HG03575 (cell line): ENCODE results near the gene SWI5.

ENCODE experiments used
- ATAC-seq: cut with Tn5 transposase; IDR thresholded peaks from one replicate; pipeline ENCODE4 v1.9.1; 2021; ENCODE audit not compliant: unreplicated experiment, insufficient number of reproducible peaks, low FRiP score; ENCODE audit errors: extremely low read depth

The SWI5 gene

DNA sequence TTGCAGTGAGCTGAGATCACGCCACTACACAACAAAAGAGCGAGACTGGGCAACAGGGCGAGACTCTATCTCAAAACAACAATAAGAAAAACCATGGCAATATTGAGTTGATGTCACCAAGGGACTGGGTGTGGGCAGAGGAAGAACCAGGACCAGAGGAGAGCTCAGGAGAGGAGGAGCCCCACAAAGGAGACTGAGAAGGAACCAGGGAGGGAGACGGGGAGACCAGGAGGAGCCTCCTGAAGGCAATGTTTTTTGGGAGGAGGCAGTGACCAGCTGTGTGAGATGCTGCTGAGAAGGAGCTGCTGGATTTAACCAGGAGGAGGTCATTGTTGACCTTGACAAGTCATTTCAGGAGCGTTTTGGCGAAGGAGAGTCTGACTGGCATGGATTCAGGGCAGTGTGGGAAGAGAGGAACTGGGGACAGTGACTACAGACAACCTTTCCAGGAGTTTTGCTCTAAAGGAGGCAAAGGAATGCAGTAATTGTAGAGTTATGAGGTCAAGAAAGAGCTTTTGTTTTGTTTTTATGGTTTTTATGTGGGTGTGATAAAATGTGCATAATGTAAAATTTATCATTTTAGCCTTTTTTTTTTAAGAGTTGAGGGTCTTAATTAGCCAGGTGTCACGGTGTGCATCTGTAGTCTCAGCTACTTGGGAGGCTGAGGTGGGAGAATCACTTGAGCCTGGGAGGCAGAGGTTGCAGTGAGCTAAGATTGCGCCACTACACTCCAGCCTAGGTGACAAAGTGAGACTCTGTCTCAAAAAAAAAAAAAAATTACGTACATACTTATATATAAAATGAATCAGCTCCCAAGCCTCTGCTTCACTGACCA is 28.3 kb downstream of the SWI5 start:
- ATAC-seq, result no peak

DNA sequence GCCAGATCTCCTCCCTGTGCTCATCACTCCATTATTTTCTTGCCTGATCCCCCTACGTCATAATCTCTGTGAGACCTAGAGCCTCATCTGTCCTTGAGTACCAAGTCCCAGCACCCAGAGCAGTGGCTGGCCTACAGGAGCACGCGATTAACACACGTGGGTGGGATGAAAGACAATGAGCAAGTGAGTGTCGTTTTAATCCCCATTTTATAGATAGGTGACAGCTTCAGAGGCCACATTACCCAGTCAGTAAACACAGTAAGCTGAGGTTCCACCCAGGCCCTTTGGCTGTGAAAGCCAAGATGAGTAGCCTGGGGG is 28.9 kb downstream of the SWI5 start:
- ATAC-seq, result no peak

- ATAC-seq, result no peak
These were observed 33.5 kb downstream of the SWI5 start for GRCh38 chr9:128309551-128309950.

GRCh38 chr9:128310461-128310860 is 34.4 kb downstream of the SWI5 start:
- no peak for ATAC-seq

GRCh38 chr9:128314697-128315096 is 38.6 kb downstream of the SWI5 start:
- ATAC-seq, result no peak

DNA sequence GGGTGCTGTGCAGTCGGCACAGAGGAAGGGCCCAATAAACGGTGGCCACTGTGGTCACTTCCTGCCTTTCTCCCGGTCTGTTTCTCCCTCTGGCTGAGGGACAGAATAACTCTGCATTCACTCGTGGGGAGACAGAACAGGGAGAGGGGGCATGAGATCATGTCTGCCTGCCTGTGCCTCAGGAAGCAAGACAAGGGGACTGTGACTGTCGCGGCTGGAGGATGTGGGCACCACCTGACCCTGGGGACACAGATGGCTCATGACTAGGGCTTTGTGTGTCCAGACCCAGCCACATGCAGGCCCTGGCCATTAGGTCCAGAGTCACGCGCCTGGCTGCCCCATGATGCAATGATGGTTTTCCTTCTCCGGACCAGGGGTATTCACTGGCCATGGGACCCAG is 40.3 kb downstream of the SWI5 start:
- ATAC-seq, result no peak

GRCh38 chr9:128317629-128318028 is 41.6 kb downstream of the SWI5 start:
- ATAC-seq, result no peak

DNA sequence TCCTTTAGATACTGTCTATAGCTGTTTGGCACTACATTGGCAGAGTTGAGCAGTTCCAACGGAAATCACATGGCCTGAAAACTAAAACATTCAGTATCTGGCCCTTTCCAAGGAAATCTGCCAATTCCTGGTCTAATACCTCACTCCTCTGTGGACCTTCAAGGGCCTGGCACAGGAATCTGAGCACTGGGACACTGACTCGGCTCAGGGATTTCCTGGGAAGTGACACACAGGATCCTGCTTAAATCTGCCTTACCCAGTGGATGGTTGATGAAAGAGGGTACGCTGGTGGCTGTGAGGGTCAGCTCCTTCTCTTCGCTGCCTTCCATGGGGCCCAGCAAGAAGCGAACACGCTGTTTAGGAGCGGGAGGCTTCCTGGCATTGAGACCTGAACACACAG is 45.3 kb downstream of the SWI5 start:
- no peak for ATAC-seq

DNA sequence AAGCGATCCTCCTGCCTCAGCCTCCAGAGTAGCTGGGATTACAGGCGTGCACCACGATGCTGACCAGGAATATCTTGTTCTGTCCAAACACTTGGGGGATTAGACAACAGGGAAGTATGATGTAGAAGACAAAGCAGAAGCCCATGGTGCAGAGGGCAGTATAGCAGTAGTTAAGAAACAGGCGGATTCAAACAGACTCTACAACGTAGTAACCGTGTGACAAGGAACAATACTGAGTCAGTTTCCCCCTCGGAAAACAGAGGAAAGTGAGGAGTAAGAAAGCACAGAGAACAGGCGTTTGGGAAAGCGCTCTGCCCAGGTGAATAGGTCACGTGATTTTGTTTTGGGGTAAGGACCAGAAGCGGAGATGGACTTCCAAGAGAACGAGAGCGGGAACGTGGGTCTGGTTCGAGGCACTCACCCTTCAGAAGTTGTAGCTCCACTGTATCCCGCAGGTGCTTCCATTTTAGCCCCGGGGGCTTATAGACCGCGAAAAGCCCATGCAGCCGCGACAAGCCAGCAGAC is 45.9 kb downstream of the SWI5 start:
- ATAC-seq, result no peak

GRCh38 chr9:128322404-128323211 is 46.5 kb downstream of the SWI5 start, which contains the start of the genes COQ4 and TRUB2:
COQ4 (plus strand) TSS chr9:128322839; CDS start chr9:128322859, 20 bp downstream.
TRUB2 (minus strand) TSS chr9:128322447; CDS start chr9:128322408, 39 bp downstream.
- ATAC-seq, result no peak

DNA sequence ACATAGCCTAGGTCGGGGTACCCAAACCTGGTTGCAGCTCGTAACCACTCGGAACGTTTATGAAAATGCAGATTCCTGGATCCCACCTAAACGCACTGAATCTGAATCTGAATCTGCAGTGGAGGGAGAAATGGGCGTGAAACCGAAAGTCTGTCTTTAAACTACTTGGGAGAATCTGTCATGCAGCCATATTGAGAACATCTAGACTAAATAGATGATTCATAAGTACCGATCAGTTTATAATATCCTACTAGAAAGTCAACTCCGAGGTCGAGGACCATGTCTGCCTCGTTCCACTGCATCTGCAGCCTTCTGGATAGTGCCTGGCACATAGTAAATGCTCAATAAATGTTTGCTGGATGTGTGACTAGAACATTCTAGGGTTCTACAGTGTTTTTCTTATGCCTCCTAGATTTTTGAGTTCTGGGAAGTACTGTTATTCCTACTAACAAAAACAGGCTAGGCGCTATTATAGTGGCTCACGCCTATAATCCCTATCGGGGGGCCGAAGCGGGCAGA is 47.2 kb downstream of the SWI5 start:
- no peak for ATAC-seq

DNA sequence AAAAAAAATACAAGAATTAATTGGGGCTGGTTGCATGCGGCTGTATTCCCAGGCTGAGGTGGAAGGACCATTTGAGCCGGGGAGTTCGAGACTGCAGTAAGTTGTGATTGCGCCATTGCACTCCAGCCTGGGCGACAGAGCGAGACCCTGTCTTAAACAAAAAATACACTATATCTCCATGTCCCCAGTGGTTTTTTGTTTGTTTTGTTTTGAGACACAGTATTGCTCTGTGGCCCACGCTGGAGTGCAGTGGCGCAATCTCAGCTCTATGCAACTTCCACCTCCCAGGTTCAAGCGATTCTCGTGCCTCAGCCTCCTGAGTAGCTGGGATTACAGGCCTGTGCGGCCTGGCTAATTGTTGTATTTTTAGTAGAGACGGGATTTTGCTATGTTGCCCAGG is 47.7 kb downstream of the SWI5 start:
- no peak for ATAC-seq

DNA sequence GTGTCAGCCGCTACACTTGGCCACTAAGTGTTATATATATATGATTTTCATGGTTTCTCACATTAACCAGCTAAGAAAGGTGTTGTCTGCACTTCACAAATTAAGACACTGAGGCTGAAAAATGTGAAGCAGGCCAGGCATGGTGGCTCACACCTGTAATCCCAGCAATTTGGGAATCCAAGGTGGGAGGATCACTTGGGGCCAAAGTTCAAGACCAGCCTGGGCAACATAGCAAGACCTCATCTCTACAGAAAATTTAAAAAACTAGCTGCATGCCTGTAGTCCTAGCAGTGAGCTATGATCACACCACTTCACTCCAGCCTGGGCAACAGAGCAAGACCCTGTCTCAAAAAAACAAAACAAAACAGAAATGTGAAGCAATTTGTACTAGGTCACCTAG is 48.3 kb downstream of the SWI5 start:
- ATAC-seq, result no peak

DNA sequence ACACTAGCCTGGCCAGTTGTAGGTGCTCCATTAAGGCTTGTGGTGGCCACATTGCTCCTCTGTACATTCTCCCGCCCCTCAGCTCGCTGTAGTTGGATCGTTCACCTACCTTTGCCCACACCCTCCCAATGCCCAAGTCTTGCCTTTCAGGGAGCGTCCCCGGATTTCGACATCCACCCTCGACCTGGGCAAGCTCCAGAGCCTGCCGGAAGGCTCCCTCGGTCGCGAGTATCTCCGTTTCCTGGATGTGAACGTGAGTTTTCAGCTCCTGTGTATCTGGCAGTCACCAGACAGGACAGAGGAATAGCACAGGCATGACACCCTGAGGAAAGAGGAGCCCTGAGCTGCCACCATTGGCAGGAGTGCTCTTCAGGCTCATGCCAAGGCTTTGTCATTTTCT is 49.6 kb downstream of the SWI5 start:
- ATAC-seq, result no peak

- ATAC-seq, result no peak
These were observed 57.4 kb downstream of the SWI5 start for GRCh38 chr9:128333451-128333869.

- no peak for ATAC-seq
These were observed 59.1 kb downstream of the SWI5 start for GRCh38 chr9:128335161-128335560.

DNA sequence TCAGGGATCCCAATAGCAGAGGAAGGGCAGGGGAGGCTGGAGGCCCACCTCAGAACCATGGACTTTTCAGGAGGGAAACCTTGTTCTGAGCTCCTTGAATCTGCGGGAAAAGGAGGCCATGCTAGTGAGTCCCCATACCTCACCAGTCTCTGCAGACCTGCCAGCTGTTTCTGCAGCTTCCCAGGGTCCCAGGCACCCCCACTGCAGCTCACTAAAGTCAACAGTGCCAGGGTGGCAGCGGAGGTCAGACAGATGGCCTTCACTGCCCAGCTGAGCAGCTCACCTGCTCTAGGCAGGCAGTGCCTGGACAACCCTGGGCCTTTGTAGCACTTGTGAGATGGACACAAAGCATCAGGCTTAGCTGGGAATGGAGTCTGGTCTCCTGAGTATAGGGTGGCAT is 59.8 kb downstream of the SWI5 start:
- ATAC-seq, result no peak

- ATAC-seq, result no peak
These were observed 61.9 kb downstream of the SWI5 start for GRCh38 chr9:128337936-128338335.
